NCI-H146 (cell line): Measurements from ENCODE around the gene ZDHHC5.
A peak's percentile ranks its signal among the peaks of the same experiment; 100 is the strongest.

ENCODE experiments used
- DNase-seq: peaks from one replicate; lab custom pipeline; 2025; lab: John Stamatoyannopoulos, UW

ZDHHC5 gene

GRCh38 chr11:57729479-57729878 lies 61.6 kb downstream of the ZDHHC5 start:
- no peak for DNase-seq

- DNase-seq: no peak
Measured at GRCh38 chr11:57732661-57733060, 64.7 kb downstream of the ZDHHC5 start.

- DNase-seq: no peak
Measured at GRCh38 chr11:57735619-57736298, 67.8 kb downstream of the ZDHHC5 start.

GRCh38 chr11:57741132-57742086 lies 73.5 kb downstream of the ZDHHC5 start, which contains the start of gene SELENOH:
Gene SELENOH (plus strand): TSS chr11:57741491. CDS start chr11:57741596, 105 bp downstream.
- DNase-seq: peak; percentile 97

- DNase-seq: no peak
Measured at GRCh38 chr11:57742087-57742452, 74.2 kb downstream of the ZDHHC5 start.

- no peak for DNase-seq
Measured at GRCh38 chr11:57744357-57744756, 76.4 kb downstream of the ZDHHC5 start.

- DNase-seq: no peak
Measured at GRCh38 chr11:57745206-57745605, 77.3 kb downstream of the ZDHHC5 start.

- no peak for DNase-seq
Measured at GRCh38 chr11:57746920-57747319, 79.0 kb downstream of the ZDHHC5 start.
